Right hindlimb (tissue), 1 donor: ENCODE measurements around the gene PTGES2.
A peak's percentile ranks its signal among the peaks of the same experiment; 100 is the strongest.

Source experiments
- DNase-seq: peaks from one replicate; pipeline ENCODE4 v3.0.0-alpha.2; 2018

PTGES2 gene

DNA sequence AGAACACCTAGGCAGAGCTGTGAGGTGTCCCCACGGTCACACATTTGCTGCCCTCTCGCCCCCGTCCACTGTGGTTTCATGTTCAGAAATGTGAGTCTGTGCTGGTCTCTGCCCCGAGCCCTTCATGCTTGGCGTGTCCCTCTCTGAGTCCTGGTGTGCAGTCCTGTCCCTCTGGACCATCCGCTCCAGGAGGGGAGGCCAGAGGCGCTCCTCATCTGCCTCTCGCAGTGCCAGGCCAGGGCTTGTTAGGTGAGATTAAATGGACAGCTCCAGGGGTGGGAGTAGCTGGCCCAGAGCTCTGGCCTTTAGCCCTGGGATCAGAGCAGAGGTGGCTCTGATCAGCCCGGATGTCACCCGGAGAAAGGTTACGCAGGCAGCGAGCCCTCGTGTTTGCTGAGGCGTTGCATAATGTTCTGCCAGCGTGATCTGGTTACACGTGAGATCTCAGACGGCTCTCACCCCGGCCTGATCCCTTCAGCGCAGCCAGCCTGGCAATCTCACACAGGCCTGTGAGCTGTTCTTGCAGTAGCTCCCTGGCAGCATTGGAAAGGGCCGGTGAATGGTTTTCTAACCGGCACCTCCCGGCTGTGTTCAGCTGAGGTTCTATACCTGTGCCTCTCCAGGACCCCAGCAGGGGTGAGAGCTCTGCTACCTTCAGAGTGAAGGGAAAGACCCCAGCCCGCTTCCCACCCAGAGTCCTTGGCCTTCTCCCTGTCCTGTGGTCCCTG, 24.5 kb downstream of the PTGES2 start:
- no peak for DNase-seq

- no peak for DNase-seq
These were observed 25.3 kb downstream of the PTGES2 start for GRCh38 chr9:128102196-128102595.

DNA sequence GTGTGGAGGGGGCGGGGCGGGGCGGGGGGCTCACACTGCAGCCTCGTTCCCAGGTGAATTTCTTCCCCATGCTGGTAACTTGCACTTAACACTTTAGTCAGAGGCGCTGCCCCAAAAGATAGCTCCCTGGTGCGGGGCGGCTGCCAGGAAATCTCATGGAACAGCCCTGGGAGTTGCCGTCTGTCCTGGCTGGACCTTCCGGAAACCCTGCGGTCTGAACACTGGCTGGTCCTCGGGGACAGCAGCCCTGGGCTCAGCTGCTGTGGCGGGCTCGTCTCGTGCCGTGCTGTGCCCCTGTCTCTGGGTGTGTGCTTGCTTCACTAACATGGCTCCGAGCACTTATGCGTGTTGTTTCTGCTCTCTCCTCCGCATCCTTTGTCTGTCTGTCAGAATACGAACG, 25.8 kb downstream of the PTGES2 start:
- no peak for DNase-seq

GRCh38 chr9:128101231-128101661, 26.3 kb downstream of the PTGES2 start:
- no peak for DNase-seq

DNA sequence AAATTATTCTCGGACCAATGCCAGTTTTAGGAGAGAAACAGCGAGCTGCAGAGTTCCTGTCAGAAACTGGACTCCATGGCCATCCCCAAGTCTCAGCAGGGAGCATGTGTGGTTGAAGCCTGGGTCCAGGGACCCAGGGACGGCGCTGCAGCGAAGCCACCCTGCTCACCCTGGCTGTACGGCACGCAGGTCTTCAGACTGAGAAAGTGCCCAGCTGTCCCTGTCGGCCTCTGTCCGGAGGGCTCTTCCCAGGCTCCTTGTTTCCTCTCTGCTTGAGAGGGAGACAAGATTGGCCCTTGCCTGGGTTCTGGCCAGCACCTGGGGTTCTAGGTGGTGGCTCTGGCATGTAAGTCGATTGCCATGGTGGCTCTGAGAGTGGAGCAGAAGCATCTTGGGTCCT, 26.9 kb downstream of the PTGES2 start:
- no peak for DNase-seq

DNA sequence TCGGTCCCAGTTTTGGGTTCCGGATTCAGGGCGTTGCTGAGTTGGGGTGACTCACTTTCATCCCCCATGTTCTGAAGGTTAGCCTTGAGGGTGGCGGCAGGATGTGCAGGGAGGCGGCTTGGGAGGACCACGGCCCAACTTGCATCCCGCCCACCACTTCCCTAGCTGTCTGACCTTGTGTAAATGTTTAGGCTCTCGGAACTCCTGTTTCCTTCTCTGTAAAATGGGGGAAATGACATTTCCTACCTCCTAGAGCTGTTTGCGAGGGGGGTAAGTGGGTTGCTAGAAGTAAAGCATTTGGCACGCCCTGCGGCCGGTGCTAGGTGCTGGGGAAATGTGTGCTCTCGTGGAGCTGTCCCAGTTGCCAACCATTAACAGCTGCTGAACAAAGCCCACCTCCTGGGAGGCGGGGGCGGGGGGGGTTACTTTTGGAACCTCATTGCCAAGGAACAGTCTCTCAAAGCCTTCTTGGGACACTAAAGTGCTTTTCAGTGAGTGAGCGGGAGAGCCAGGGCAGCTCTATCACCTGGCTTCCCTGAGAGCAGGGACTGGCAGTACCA, 27.5 kb downstream of the PTGES2 start:
- no peak for DNase-seq

DNA sequence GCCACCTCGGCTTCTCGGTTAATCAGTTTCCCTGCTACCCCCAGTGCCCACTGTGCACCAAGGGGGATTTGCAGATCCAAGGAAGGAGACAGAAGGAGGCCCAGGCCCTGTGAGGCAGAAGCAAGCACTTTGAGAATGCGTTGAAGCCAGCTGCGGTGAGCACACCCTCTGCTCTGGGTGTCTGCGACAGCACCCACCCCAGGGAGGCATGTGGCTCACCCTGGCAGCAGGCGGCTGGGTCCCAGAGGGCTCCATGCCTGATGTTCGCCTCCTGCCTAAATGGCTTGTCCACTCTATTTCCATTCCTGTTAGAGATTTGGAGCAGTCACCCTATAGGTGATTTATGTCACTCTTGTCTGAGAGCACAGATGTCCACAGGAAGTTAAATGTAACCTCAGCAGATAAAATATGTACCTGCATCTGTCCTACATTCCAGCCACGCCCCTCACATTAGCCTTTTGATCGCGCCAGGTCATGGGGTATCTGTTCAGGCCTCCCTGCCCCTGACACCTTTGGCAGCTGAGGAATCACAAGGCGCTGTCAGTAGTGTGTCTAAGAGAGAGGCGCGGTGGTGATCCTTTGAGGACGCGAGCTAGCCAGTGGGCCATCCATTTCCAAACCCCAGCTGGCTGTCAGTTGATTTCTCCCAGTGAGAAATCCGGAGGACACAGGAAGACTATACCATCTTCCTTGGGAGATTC, 28.1 kb downstream of the PTGES2 start:
- no peak for DNase-seq

GRCh38 chr9:128098297-128099230, 29.0 kb downstream of the PTGES2 start:
- DNase-seq = peak; percentile 89

DNA sequence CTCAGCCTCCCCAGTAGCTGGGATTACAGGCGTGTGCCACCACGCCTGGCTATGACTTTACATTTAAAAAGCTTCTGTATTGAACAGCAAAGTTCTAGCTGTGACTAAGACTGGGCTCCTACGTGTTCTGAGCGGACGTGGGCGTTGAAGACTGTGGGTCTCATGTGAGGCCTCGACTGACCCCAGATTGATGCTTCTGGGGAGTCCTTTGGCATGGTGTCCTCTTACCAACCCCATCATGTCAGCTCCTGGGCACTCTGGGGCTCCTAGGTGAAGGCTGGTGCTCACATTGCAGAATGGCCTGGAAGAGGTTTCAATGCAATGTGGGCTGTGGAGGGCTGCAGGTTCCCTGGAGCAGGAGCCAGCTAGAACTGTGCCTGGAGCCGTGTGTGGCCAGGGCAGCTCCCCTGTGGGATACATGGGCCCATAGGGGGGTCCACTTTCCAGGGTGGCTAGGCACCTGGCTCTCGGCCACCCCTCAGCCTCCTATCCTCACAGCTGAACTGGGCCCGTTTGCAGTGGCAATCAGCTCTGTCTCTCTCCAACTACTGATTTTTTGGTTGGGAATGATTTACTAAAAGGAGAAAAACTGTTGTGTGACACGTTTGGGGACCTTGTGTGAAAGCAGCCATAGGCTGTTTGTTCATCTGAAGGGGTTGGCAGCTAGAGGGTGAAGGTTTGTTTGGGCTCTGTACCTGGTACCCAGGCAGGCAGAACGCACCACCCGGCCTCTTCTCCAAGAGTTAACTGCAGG, 29.8 kb downstream of the PTGES2 start:
- DNase-seq = no peak

DNA sequence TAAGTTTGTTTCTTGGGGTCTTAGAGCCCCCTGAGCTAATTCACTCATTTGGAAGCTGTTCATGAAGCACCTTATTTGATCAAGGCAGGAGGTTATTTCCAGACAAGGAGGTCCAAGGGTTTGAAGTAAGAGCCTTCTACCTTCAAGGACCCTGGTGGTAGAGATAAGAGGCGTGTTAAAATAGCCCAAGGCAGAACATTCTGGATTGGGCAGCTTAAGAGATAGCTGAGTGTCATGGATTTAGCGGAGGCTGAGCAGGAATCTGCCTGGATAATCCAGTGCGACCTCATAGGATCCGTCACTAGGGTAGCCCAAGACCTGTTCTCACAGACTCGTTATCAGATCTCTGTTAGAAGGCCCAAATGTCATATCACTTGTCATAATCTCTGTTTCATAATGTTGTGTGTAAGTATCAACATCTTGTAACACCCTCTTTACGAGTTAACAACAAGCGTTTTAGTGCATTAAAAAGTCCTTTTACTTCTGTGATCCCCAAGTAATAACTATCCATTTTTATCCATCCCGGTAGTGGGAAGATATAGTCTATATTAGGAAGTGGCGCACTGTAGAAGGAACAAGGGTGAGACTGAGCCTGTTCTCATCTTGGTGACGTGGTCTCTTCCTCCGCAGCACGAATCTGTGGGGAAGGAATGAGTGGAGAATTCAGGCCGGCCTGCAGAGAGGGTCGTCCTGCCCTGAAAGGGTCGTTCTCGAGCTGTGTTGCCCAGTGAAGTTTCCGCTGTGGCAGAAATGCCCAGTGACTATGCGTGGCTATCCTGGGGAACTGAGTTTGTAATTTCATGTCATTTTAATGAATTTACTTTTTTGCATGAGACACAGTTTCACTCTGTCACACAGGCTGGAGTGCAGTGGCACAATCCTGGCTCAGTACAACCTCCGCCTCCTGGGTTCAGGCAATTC, 30.7 kb downstream of the PTGES2 start:
- no peak for DNase-seq

- no peak for DNase-seq
These were observed 32.5 kb downstream of the PTGES2 start for GRCh38 chr9:128094950-128095544.

DNA sequence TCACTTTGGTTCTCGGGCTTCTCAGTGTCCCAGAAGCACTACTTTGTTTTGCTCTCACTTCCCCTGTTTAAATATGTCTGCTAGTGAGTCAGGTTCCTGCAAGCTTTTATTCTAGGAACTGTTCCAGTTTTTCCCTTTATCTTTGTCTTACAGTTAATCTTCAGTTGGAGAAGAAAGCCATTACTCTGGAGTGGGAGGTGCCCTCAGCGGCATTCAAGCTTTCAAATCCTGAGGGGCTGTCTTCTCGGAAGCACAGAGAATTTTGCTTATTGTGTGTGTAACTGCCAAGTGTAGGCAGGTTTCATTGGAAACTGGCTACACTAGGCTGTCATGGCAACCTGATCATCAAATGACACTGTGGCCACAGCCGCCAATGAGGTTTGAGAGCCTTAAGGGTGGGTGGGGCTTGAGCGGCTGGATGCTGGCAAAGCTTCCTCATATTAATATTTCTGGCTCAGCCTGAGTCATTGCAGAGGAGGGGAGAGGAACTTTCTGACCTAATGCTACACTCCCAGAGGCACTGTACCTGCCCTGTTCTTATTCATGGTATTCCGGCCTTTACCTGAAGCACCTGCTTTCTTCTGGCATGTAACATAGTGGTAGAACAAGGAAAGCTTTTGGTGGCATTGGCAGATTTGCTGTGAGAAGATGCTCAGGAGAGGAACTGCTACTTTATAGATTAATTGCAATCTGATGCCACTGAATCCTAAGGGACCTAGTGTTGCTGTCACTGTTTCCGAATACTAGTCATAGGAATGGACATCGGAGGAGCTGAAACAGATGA, 33.2 kb downstream of the PTGES2 start:
- DNase-seq = peak; percentile 96

GRCh38 chr9:128093011-128093410, 34.5 kb downstream of the PTGES2 start:
- no peak for DNase-seq

- no peak for DNase-seq
These were observed 35.1 kb downstream of the PTGES2 start for GRCh38 chr9:128092199-128092977.

GRCh38 chr9:128091571-128091970, 36.0 kb downstream of the PTGES2 start:
- DNase-seq = no peak

DNA sequence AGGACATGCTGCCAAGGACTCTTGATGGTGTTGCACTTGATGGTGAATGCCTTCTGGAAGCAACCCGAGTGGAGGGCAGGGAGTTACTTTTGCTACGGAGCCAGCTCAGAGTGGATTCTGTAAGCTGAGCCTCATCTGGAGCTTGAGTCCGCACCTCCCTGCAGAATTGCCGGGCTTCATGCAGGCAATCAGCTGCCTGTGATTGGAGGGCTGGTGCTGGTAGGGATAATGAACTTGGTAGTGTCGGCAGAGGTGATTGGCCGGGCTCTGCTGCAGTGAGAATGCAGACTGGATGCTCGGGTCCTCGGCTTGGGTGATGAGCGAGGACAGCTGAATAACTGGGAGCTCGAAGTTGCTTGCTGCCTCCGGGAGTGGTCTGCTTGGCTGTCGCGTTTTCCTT, 36.4 kb downstream of the PTGES2 start:
- peak; percentile 96 for DNase-seq

DNA sequence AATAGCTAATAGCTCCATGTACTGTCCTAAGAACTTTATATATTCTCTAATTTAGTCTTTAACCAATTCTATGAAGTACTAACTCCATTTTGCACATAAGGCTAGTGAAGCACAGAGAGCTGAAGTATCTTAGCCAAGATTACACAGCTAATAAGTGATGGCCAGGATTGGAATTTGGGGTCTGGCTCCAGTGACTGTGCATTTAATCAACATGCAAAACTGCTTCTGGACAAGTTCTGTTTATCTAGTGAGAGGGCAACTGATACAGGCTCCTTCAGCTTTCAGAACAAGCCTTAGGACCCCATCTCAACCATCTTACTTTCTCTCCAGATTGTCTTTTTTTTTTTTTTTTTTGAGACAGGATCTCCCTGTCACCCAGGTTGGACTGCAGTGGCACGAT, 38.2 kb downstream of the PTGES2 start:
- DNase-seq = no peak

- DNase-seq = no peak
These were observed 39.1 kb downstream of the PTGES2 start for GRCh38 chr9:128088253-128088945.
